ENCODE data around the gene GIPC1.
A peak's percentile ranks its signal among the peaks of the same experiment; 100 is the strongest.

GIPC1 gene

GRCh38 chr19:14433554-14434501 is 62.1 kb downstream of the GIPC1 start:
- DNase-seq, result no peak

- peak; percentile 48 for DNase-seq
Observed at GRCh38 chr19:14432791-14433553, 63.0 kb downstream of the GIPC1 start, which contains the start of gene PKN1. TSS of gene PKN1 (plus strand) at chr19:14433306. CDS start at chr19:14433522, 216 bp downstream.

DNA sequence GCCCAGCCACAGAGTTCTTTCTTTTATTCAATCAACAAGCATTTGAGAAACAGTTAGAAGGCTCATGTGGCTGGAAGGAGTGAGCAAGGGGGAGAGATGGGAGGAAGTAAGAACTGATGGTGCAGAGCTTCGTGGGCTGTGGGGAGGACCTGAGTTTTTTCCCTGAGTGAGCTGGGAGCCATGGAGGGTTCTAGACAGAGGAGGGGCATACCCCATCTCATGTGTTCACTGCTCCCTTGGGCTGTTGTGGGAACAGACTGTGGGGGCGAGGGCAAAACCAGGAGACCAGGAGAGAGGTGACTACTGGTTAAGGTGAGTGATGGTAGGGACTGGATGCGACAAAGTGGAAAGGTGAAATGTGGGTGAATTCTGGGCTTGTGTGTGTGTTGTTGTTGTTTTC is 65.2 kb downstream of the GIPC1 start:
- DNase-seq, result no peak

DNA sequence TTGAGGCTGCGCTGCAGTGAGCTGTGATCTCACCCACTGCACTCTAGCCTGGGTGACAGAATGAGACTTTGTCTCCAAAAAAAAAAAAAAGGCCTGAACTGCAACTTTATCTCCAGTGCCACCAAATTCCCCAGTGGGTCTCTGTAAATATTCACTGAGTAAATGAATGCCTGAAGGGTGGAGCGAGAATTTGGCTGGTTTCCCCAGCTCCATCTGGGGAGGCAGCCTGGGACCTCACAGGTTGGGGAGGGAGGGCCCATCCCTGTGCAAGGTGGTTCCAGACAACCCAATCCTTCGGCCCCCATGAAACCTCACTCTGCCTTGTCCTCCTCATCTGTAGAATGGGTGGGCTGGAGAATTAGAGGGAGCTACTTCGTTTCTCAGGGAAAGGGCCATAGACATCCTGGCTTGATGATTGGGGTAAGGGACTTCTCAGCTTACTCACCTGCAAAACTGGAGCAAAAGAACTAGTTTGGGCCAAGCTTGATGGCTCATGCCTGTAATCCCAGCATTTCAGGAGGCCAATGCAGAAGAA is 67.0 kb downstream of the GIPC1 start:
- DNase-seq, result no peak
